Measurements from ENCODE around the gene SELENOM.
A peak's percentile ranks its signal among the peaks of the same experiment; 100 is the strongest.

The SELENOM gene

GRCh38 chr22:31055635-31056159 is 51.7 kb downstream of the SELENOM start:
- DNase-seq (ENCODE audit: low read depth, low spot score), result peak; percentile 18
- Histone ChIP-seq H3K36me3 (ENCODE audit: insufficient read depth, low read length) (no peaks in the 10 kb centered on the region), H3K4me3 (peak overlapping the region; percentile 37), H3K9ac (ENCODE audit: insufficient read length) (peak overlapping the region; percentile 42), H3K9me3 (ENCODE audit: low read depth, low read length) (no peaks in the 10 kb centered on the region), H3K27ac (peak overlapping the region; percentile 58; the same call in 1 of the 2 replicates)
- TF ChIP-seq FOXP2 (optimal IDR thresholded peaks at IDR 0.05; ENCODE audit: control extremely low read depth, extremely low read length, insufficient read depth) (no peak), EZH2 (IDR thresholded peaks at IDR 0.05) (no peak), POLR2AphosphoS5 (IDR thresholded peaks at IDR 0.05; ENCODE audit: borderline replicate concordance, low read depth, low read length) (no peak)

DNA sequence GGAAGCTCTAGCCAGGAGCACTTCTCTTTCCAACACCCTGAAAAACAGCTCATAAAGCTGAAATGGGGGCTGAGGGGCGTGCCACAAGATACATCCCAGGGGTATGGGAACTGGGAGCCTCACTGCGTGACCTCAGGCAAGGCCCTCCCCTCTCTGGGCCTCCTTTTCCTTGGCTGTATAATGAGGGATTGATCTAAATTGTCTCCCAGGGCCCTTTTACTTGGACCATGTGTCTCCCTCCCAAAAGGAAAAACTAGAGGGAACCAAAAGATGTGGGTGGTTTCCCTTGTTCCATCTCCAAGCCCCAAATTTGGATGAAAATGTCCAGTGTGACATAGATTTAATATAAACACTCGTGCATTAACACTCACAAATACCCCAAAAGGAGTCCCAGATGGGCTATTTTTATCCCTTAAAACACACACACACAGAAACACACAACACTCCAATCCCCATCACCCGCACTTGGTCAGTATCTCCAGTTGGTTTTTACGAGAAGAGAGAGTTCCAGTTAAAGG is 52.2 kb downstream of the SELENOM start:
- TF ChIP-seq POLR2AphosphoS5 (IDR thresholded peaks at IDR 0.05; ENCODE audit: borderline replicate concordance, low read depth, low read length), result no peak
- no peak for TF ChIP-seq EZH2 (IDR thresholded peaks at IDR 0.05)

More for the DNA sequence above, 52.2 kb downstream of the SELENOM start:
- no peaks in the 10 kb centered on the region for H3K9me3 ChIP-seq (ENCODE audit: low read depth, low read length)
- H3K4me3 ChIP-seq, result peak overlapping the region; percentile 37
- no peaks in the 10 kb centered on the region for H3K36me3 ChIP-seq (ENCODE audit: insufficient read depth, low read length)
- peak overlapping the region; percentile 58; the same call in 1 of the 2 replicates for H3K27ac ChIP-seq
- peak overlapping the region; percentile 42 for H3K9ac ChIP-seq (ENCODE audit: insufficient read length)
- DNase-seq (ENCODE audit: low read depth, low spot score), result no peak
